CD4-positive, alpha-beta T cell treated with Interleukin-17A for 1 hour (primary cell): Measurements from ENCODE around the gene SLC37A3.

Experiments
- DNase-seq: peaks from one replicate; pipeline ENCODE4 v3.0.0-alpha.2; 2020

SLC37A3 gene

DNA sequence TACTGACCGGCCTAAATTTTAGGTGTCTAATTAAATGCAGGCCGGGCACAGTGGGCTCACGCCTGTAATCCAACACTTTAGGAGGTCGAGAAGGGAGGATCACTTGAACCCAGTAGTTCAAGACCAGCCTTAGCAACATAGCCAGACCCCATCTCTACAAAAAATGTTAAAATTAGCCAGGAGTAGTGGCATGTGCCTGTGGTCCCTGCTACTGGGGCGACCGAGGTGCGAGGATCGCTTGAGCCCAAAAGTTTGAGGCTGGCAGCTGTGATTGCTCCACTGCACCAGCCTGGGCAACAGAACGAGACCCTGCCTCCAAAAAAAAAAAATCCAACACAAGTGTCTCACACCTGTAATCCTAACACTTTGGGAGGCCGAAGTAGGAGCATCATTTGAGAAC is 491 bp upstream of the SLC37A3 start:
- DNase-seq: no peak

DNA sequence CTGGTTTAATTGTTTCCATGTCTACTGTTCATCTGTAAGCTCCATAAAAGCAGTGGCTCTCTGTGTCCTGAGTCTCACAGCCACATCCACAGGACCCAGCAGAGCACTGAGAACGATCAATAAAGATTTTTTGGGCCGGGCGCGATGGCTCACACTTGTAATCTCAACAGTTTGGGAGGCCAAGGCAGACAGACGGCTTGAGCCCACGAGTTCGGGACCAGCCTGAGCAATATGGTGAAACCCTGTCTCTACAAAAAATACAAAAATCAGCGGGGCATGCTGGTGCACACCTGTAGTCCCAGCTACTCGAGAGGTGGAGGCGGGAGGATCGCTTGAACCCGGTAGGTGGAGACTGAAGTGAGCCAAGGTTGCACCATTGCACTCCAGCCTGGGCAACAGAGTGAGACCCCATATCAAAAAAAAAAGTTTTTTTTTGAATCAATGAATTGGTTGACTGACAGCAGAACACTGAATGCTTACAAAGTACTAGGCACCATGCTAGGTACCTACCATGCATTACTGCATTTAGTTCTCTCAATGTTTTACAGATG is 4.5 kb downstream of the SLC37A3 start:
- DNase-seq: no peak

DNA sequence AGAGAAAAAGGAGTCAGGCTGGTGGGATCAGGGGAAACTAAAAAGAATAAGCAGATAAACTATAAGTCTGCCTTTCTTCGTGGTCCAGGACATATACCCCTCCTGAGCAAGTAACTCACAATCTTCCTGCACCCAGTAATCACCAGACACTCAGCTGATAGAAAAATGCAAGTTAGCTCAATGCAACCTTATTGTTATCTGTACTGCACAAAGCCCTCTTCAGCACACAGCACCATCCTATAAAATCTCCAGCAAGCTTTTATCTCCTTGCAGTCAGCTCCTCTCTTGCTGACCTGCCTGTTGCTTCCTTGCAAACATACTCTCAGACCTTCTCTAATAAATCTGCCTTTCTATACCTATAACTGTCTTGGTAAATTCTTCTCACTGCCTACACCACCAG is 6.7 kb downstream of the SLC37A3 start:
- no peak for DNase-seq

DNA sequence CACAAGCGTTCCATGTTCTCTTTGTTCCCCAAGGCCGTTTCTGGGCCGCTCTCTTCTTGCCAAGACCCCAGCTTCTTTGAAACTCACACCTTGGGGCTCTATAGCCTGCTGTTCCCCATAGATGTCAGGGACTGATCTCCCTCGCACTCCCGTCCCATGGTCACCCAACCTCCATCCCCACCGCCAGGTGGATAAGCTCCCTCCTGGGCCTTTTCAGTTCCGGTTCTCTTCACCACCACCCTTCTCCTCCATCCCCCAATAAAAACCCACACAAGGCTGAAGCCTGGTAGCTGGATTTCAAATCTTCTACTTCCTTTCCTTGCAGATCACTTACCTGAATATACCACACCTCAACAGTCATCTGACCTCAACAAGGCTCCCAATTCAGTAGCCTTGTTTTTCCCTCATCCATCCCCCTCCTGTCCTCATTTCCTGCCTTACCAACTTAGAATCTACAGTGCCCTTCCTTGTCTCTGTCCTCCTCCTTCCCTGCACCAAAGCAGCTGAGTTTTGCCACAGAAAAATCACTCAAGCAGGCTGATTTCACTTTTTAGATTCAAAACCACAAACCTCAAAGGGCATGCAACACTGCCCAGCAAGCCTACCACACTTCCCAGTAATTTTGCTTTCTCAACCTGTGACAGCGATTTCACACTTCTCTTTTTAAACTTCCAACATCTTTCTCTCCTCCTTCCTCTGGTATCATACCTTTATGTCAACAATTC is 7.7 kb downstream of the SLC37A3 start:
- DNase-seq: no peak

DNA sequence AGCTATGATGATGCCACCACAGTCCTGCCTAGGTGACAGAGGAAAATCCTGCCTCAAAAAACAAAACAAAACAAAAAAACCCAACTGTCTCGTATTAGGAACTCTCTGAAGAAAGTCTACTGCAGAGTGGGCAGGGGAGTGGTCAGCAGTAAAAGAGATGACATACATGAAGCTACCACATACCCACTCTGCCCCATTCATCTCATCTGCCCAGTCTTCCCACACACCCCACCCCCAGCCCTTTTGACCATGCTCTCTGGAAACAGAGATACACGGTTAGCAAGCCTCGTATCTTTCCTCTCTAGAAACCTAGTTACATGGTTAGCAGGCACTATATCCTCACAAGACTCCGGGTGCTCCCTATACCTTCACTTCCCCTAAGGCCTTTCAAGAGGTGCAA is 8.3 kb downstream of the SLC37A3 start:
- no peak for DNase-seq

DNA sequence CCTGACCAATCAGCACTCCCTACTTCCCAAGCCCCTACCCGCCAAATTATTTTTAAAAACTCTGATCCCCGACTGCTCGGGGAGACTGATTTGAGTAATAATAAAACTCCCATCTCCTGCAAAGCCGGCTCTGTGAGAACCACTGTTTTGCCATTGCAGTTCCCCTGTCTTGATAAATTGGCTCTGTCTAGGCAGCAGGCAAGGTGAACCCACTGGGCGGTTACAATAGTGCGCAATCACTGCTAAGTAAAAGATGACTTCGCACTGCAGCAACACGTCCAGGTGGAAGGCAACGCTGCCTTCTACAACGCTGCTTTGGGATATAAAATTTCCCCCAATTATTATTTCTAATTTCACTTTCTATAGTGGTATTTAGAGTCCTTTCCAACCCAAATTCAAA is 8.9 kb downstream of the SLC37A3 start:
- no peak for DNase-seq

DNA sequence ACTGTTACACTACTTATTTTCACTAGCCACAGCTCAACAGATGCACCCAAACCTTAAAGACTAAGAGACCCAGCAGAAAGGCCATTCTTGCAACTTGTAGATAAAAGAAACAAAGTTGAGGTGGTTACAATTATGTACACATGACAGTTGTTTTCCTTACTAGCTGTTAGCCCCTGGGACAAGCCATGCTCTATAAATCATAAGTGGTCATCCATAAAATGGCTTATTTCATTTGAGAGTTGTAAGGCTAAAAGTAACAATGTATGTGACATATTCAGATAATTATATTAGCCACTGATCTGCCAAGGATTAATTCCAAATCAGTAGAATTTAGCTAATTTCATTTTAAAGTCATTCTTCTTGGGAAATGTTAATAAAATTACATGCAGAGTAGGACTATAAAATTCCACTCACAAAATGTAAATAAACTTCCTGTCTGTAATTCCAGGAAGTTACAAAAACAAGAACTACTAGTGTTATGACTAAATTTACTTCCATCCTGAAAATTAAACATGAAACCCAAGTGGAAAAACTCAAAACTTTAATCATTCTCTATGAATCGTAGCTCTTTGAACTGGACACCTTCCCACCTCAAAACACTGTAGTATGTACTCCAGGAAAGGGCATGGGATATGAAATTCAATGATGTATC is 13.3 kb downstream of the SLC37A3 start:
- DNase-seq: no peak

DNA sequence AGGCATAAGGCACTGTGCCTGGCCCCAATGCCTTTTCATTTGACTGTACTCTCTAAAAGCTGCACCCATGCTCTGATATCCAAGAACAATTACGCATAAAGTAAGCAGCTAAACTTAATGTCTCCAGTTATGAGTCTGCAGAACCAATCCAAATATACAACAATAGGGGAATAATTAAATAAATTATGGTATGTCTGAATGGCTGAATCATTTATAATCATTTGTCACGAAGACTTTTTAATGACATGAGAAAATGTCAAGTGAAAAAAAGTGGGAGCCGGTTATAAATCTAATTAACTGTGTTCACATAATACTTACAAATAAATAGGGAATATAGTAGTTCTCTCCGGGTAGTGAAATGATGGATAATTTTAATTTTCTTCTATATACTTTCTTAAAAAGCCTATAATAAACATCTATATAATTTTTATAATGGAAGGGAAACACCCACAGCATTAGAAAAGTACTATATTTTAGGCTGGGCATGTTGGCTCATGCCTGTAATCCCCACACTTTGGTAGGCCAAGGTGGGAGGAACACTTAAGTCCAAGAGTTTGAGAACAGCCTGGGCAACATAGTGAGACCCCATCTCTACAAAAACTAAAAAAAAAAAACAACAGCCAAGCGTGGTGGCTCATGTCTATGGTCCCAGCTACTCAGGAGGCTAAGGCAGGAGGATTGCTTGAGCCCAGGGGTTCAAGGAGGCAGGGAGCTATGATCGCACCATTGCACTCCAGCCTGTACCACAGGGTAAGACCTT is 14.2 kb downstream of the SLC37A3 start:
- DNase-seq: no peak

DNA sequence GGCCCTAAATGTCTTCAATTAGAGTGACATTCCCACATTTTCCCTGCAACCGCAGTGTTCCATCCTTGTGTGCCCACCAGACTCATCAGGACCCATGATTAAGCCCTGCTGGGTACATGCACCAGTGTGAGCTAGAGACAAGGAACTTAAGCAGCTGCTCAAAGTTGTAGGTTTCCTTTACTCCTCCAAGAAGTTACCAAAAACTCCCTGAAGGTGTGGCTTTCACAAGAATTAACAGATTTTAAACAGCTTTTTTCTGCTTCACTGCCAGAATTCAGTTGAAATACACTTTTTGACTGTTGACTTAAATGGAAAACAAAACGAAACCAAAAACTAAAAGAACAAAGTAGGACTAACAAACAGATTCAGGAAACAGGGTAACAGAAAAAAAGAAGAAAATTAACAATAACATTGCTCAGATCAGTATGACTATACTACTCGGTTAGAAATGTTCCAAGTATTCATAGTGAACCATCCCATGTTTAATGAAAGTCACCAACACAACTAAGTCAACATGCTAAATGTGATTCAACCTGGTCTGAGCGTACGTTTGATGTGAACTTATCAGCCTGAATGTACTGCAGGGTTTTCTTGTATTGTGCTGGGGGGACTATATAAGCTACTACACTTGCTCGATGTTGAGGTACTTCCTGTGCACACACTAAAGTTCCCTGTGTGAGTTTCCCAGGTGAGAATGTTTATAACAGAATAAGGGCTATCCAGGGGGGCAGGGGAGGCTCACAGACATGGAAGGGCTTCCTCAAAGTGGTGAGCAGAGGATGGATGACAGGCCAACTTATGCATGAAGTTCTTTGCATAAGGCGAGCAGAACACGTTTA is 22.2 kb downstream of the SLC37A3 start:
- peak; percentile 48 for DNase-seq

DNA sequence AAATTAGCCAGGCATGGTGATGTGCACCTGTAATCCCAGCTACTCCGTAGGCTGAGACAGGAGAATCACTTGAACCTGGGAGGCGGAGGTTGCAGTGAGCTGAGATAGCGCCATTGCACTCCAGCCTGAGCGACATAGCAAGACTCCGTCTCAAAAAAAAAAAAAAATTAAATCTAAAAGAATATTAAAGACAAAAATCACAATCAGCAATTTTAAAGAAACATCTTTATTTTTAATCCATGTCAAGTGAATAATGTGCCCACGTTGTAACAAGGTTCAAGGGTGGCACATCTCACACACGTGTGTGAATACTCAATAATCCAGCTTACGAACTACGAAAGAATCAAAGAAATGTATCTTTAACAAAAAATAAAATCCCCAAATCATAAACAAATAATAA is 23.0 kb downstream of the SLC37A3 start:
- DNase-seq: no peak

DNA sequence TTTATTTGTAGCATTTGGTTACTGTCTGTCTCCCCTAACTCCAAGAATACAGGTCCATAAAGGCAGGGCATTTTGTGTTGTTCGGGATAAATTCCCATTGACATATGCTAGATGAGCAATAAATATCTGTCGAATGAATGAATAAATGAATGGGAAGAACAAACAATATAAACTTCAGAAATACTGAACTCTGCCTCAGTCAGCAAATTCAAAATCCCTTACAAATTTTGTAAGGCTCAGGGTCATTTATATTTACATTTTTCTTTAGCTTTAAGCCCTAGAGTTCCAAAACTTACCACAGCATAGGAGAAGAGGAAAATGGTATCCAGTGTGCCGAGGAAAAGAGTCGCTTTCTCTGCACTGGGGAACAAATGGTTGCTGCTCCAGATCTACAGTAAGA is 29.0 kb downstream of the SLC37A3 start:
- DNase-seq: no peak

DNA sequence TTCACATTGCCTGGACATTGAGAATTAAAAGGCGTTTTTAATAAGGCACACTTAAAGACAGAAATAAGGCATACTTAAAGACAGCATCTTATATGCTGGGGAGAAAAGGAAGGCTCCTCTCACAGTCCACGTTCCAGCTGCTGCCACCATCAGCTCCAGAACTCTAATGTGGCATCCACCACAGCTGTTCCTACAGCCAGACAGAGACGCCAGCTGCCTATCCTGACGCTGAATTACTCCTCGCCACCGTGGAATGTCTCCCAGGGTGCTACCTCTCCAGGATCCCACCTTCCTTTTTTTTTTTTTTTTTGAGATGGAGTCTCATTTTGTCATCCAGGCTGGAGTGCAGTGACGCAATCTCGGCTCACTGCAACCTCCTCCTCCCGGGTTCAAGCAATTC is 30.8 kb downstream of the SLC37A3 start:
- no peak for DNase-seq

DNA sequence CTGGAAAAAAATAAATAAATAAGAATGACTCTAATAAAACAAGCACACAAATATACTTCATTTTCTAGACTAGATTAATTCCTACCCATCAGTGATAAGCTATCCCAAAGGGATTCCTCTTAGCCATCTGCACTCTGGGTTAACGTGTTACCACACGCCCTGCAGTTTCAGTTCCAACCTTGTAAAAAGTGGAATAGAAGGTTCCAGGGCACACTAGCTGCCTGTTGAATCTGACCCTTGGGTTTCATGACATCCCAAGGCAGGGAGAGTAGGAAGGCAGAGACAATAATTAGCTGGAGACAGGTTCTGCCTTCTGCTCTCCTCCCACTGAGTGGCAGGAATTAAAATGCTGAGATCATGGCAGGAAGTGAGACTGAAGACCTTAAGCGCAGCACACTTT is 33.5 kb downstream of the SLC37A3 start:
- no peak for DNase-seq

DNA sequence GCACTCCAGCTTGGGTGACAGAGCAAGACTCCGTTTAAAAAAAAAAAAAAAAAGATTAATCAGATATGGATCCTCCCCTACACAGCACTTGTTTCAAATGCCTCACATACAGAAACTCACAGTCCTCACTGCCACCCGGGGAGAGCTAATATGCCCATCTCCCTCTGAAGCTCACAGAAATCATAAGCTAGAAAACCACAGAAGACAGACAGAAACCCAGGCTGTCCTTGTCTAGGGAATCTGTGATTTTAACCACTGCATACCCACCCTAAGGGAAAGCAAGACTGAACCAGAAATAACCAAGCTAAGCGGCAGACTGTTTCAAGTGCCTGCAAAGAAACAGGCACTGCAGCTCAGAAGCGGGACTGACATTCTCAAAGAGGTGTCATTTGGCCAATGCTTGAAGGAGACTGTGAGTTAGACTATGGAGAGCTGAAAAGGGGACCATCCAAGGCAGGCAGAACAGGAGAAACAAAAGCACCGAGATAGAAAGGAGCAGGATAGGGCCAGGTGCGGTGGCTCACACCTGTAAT is 37.6 kb downstream of the SLC37A3 start:
- no peak for DNase-seq

DNA sequence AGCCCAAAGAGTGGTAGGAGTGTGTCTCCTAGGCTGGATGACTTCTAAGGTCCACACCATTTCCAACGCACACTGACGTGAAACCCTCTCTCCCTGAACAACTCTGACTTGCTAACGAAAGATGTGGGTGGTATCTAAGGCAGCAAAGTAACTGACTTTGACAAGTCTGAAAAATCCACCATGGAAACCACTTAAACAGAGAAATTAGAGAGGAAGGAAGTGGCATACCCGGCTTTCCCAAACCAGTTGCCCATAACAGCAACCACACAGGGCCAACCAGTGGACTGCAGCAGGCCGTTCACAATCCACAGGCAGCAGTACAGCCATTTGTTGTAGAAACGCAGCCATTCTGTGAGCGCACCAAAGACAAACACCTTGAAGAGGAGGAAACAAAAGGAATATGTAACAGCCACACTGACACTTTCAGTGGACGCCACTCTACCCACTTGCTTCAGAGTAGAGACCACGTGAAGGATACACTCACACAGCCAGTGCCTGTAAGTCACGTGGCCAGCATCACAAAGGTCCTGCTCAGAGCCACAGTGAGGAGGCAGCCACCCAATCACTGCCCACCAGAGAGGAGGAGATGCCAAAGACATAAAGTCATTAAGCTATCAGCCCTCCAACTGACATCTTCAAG is 39.8 kb downstream of the SLC37A3 start:
- DNase-seq: peak; percentile 52

DNA sequence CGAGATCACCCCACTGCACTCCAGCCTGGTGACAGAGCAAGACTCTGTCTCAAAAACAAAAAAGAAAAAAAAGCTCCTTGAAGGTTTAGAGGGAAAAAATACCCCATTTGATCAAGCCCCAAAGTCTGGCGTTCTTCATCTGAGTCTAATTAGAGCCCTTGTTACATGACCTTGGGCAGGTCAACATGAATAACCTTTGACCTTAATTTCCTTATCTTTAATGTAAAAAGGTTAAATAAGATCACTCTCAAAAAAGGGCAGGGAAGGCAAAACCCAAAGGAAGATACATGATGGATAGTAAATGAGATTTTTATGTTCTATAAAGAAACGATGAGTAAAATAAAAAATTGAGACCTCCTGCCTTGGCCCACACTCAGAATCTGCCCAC is 40.3 kb downstream of the SLC37A3 start:
- DNase-seq: no peak

DNA sequence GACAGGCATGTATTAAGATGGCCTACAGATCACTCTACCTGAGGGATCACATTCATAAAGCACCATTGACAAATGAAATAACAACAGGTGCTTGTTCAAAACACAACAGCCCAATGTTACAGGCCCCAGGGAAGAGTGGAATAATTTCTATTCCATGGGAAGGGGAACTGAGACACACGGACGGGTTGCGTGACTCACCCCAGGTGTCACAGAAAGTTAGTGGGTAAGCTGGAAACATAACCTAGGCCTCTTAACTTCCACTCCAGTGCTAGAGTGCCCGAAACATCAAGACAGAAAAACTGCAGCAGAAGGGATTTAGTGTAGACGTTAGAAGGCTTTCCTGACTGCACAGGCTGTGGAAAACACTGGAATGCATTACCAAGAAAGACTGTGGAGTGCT is 48.3 kb downstream of the SLC37A3 start:
- DNase-seq: no peak

DNA sequence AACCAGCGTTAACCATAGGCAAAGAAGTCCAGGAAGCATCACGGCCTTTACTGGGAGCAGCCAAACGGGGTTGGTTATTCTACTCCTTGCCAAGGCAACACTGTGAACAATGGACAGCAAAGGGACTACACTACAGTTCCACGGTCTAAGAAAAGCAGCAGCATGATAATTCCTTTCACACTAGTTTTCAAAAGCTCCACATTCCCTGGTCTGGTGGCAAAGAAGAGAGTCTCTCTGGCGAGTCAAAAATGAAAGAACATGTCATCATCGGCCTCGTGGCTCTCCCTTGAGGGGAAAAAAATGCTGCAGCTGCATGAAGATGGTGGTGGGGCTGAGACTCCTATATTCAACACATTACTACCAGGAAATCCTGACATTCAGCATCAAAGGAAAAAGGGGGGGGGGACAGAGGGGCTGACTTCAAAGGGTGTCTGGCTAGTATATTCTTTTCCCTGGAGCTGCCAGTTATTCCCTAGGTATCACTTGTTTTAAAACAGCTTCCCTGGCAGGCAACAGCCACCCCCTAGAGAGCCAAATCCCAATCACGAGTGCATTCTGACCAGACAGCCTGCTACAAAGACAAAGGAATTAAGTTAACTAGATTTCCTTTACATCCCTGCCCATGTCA is 49.1 kb downstream of the SLC37A3 start:
- DNase-seq: no peak

DNA sequence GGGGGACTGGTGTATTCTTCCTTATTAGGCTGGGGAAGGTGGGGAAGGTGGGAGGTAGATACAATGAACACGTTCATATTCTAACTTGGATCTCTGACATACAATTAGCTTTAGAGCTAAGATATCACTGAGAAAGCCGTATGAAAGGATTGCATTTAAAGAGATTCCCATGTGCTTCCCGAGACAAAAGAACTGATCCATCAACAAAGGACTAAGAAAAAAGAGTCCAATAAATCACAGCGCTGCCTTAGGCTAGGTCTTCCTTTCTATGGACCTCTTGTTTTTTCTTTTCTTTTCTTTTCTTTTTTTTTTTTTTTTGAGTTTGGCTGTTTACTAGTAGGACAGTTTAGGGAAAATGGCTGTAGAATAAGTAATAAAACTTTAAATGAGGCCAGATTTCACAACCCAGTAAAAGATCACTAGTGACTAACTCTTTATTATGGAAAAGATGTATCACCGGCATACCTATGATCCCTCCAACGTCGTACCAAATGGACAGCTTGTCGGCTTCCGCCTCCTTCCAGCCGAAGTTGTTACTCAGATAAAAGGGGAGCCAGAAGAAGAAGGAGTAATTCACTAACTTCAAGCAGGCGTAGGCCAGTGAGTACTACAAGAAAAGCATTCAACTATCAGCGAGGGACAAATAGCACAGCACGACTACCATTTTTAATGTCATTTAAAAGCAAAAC is 50.0 kb downstream of the SLC37A3 start:
- DNase-seq: no peak

DNA sequence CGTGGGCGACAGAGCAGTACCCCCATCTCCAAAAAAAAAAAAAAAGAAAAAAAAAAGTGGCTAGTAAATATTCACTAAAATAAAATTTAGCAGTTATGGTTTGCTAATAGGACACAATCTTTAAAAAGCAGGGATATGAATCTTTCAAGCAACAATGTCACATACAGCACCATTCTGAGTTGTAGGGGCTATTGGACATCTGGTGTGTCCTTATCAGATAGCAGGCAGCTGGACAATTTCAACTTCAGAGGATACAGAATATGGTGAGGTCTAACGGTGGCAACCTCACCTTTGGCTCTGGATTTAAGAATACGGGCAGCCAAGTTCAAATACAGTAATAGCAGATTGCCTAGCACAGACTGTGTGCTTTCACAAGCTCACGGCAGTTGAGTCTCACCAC is 51.1 kb downstream of the SLC37A3 start:
- no peak for DNase-seq

DNA sequence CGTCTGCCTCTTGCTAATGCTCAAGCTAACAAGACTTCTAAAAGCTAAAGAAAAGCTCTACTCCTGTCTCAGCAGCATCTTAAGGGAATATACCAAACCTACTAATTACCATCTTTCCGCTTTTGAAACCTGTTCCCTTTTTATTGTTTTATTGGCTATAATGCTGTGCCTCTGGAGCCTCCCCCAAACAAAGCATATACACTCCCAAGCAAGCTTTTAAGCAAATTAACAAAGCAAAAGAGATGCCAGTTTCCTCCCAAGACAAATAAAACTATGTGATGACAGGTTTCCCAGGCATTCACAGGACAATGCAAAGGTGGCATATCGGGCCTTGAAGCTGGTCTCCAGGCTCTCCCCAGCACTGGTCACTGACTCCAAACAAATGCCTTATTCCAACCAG is 52.9 kb downstream of the SLC37A3 start:
- DNase-seq: no peak
